Heart left ventricle (tissue), 13 donors: Measurements from ENCODE around the gene ACSS3.
"Not testable (repeated sequence)": the region's sequence is repeated elsewhere in the genome, so short reads cannot be mapped to it uniquely, and the experiment has no call there.

Experiments used
- CTCF ChIP-seq, 12 donors: fragments of 200-600 bp; sonication (generic) in 4 of 12; IDR thresholded peaks; one replicate each; pipeline versions ENCODE4 v1.5.0 to v1.8.0; 2018 to 2022; ENCODE audit warnings: antibody characterized with exemption in 12 of 12, mild to moderate bottlenecking in 5 of 12
- POLR2A ChIP-seq, 2 donors: fragments of 450-650 bp; IDR thresholded peaks; one replicate each; pipeline ENCODE4 v1.6.1; 2017; ENCODE audit warnings: antibody characterized with exemption in 2 of 2, mild to moderate bottlenecking in 2 of 2, moderate library complexity in 2 of 2
- donor health status: ischemic (EF 13 %, LVEDD 7.1; RV severe dilation, severe dysfunction).
- donor health status: DM: no; HTN: yes; CAD: no.
- donor health status: DM: no; HTN: no; CAD: no.
- donor health status: ischemic (EF 25% LVEDD 6.9; RV normal size, moderate dysfunction).
- donor health status: ischemic (EF 25% LVEDD 5.7; RV mildly dilated, moderate dysfunction).
- donor health status: ischemic (EF 35%, LVEDD 5.7; RV mildly dilated, moderate dysfunction).
- donor health status: nonischemic (EF 11% LVEDD 7.7; RV severe dilation, severe dysfunction).
- donor health status: DM: yes; HTN: yes; CAD: no.
- donor health status: PGD.
- donor health status: ischemic (EF 29% LVEDD 5.4; RV normal size, mild dysfunction).
- donor health status: nonischemic (EF 23%, LVEDD 6.1; RV moderate dilation, normal function).

GRCh38 chr12:81064971-81065370 lies 12.9 kb upstream of the ACSS3 start:
- not testable (repeated sequence) for TF ChIP-seq CTCF, POLR2A (IDR thresholded peaks at IDR 0.05)
